Parathyroid adenoma (tissue), 2 donors: ENCODE data around the gene SENP8.

Experiments
- H2AFZ ChIP-seq: fragments of 300-600 bp; sonication (generic); one replicate; pipeline ENCODE4 v1.7.0; 2017; ENCODE audit warnings: antibody characterized with exemption, mild to moderate bottlenecking
- H3K27ac ChIP-seq: fragments of 300-600 bp; sonication (generic); one replicate; pipeline ENCODE4 v1.7.0; 2017
- H3K27me3 ChIP-seq: fragments of 300-600 bp; sonication (generic); one replicate; pipeline ENCODE4 v1.7.0; 2017; ENCODE audit warnings: low read length; ENCODE audit not compliant: control insufficient read depth, insufficient read depth
- H3K36me3 ChIP-seq: fragments of 300-600 bp; sonication (generic); one replicate; pipeline ENCODE4 v1.7.0; 2017; ENCODE audit warnings: low read length; ENCODE audit not compliant: control insufficient read depth, insufficient read depth
- H3K4me1 ChIP-seq: fragments of 300-600 bp; sonication (generic); one replicate; pipeline ENCODE4 v1.7.0; 2017; ENCODE audit warnings: control low read depth
- H3K4me2 ChIP-seq: fragments of 300-600 bp; sonication (generic); one replicate; pipeline ENCODE4 v1.7.0; 2017; ENCODE audit warnings: low read length
- H3K4me3 ChIP-seq: fragments of 300-600 bp; sonication (generic); one replicate; pipeline ENCODE4 v1.7.0; 2017; ENCODE audit warnings: low read depth, low read length
- H3K79me2 ChIP-seq: fragments of 300-600 bp; sonication (generic); one replicate; pipeline ENCODE4 v1.7.0; 2017; ENCODE audit warnings: control low read depth
- H3K9ac ChIP-seq: fragments of 300-600 bp; sonication (generic); one replicate; pipeline ENCODE4 v1.7.0; 2017; ENCODE audit warnings: mild to moderate bottlenecking
- H3K9me3 ChIP-seq: fragments of 300-600 bp; sonication (generic); one replicate; pipeline ENCODE4 v1.7.0; 2017; ENCODE audit warnings: low read length; ENCODE audit not compliant: control insufficient read depth
- TF ChIP-seq, protein P1 (sequence below): fragments of 300-600 bp; sonication (generic); IDR thresholded peaks from one replicate; pipeline ENCODE4 v1.7.0; 2017; ENCODE audit warnings: antibody characterized with exemption, mild to moderate bottlenecking
- donor health status: primary hyperparathyroidism.

Gene SENP8

DNA sequence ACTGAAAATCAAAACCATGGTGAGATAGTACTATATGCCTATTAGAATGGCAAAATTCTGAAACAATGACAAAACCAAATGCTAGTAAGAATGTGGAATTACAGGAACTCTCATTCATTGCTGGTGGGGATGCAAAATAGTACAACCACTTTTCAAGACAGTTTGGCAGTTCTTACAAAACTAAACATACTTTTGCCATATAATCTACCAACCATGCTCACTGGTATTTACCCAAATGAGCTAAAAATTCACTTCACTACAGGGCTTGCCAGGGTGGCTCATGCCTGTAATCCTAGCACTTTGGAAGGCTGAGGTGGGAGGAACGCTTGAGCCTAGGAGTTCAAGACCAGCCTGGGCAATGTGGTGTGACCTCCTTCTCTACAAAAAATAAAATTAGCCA lies 40.3 kb upstream of the SENP8 start:
- no peaks in the 10 kb centered on the region for H3K9me3 ChIP-seq
- no peak overlapping the region for H3K9ac ChIP-seq
- H3K36me3 ChIP-seq, result no peaks in the 10 kb centered on the region
- H3K4me3 ChIP-seq, result no peak overlapping the region
- no peaks in the 10 kb centered on the region for H3K27me3 ChIP-seq
- H3K27ac ChIP-seq, result no peak overlapping the region
- H2AFZ ChIP-seq, result no peak overlapping the region
- no peak overlapping the region for H3K4me2 ChIP-seq
- H3K79me2 ChIP-seq, result no peaks in the 10 kb centered on the region
- no peaks in the 10 kb centered on the region for H3K4me1 ChIP-seq
- TF ChIP-seq, protein P1, sequence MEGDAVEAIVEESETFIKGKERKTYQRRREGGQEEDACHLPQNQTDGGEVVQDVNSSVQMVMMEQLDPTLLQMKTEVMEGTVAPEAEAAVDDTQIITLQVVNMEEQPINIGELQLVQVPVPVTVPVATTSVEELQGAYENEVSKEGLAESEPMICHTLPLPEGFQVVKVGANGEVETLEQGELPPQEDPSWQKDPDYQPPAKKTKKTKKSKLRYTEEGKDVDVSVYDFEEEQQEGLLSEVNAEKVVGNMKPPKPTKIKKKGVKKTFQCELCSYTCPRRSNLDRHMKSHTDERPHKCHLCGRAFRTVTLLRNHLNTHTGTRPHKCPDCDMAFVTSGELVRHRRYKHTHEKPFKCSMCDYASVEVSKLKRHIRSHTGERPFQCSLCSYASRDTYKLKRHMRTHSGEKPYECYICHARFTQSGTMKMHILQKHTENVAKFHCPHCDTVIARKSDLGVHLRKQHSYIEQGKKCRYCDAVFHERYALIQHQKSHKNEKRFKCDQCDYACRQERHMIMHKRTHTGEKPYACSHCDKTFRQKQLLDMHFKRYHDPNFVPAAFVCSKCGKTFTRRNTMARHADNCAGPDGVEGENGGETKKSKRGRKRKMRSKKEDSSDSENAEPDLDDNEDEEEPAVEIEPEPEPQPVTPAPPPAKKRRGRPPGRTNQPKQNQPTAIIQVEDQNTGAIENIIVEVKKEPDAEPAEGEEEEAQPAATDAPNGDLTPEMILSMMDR, result no peak

DNA sequence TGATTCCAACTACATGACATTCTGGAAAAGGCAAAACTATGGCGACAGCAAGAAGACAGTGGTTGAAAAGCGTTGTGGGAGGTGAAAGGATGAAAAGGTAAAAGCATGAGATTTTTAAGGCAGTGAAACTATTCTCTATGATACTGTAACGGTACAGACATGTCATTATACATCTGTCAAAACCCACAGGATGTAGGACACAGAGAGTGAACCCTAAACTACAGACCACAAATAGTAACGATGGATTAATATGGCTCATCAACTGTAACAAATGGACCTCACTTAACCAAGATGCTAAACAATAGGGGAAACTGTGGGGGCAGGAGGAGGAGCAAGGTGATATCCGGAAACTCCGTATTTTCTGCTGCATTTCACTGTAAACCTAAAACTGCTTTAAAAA lies 39.3 kb upstream of the SENP8 start:
- TF ChIP-seq, protein P1, result no peak
- H3K9me3 ChIP-seq, result no peaks in the 10 kb centered on the region
- no peaks in the 10 kb centered on the region for H3K4me1 ChIP-seq
- H3K9ac ChIP-seq, result no peak overlapping the region
- H3K4me2 ChIP-seq, result no peak overlapping the region
- no peaks in the 10 kb centered on the region for H3K27me3 ChIP-seq
- no peaks in the 10 kb centered on the region for H3K79me2 ChIP-seq
- no peaks in the 10 kb centered on the region for H3K36me3 ChIP-seq
- H3K27ac ChIP-seq, result no peak overlapping the region
- no peak overlapping the region for H3K4me3 ChIP-seq
- no peak overlapping the region for H2AFZ ChIP-seq

DNA sequence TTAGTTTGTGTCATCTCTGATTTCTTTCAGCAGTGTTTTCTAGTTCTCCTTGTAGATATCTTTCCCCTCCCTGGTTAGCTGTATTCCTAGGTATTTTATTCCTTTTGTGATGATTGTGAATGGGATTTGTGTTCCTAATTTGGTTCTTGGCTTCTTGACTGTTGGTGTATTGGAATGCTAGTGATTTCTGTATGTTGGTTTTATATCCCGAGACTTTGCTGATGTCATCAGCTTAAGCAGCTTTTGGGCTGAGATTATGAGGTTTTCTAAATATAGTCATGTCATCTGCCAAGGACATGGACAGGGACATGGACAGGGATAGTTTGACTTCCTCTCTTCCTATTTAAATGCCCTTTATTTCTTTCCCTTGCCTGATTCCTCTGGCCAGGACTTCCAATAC lies 36.0 kb upstream of the SENP8 start:
- H3K4me1 ChIP-seq, result no peaks in the 10 kb centered on the region
- H3K79me2 ChIP-seq, result no peaks in the 10 kb centered on the region

DNA sequence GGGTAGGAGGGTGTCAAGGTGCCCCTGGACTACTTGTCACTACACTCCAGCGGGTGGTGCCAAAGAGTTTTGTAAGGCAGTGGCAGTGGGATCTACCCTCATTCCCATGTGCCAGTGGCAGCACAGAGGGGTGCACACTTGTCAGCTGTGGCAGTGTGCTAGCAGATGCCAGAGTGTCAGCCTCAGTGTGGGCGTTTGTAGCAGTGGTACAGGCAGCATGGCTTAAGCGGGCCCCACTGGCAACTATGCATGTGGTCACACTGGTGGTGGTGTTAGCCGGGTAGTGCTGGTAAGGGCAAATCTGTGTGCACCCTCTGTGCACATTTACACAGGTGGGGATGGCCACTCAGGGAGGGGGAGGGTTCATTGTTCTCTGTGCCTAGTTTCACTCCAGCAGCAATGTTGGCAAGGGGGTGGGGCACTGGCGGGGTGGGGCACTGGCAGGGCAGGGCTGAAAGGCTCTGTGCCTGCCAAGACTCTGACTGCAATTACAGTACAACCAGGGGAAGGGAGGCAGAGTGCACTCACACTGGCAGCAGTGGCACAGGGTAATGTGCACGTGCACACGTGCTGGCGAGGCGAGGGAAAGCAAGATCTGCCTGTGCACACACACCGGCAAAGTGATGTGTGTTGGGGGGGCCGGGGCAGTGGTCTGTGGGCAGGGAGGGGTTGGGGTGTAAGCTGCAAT lies 32.0 kb upstream of the SENP8 start:
- Histone ChIP-seq H3K4me3 (no peak overlapping the region), H2AFZ (no peak overlapping the region), H3K27ac (no peak overlapping the region), H3K36me3 (no peaks in the 10 kb centered on the region), H3K9me3 (no peaks in the 10 kb centered on the region), H3K9ac (no peak overlapping the region), H3K4me1 (no peaks in the 10 kb centered on the region), H3K79me2 (no peaks in the 10 kb centered on the region), H3K4me2 (no peak overlapping the region), H3K27me3 (no peaks in the 10 kb centered on the region)
- TF ChIP-seq, protein P1, result no peak

More for the DNA sequence above, 36.0 kb upstream of the SENP8 start:
- Histone ChIP-seq H3K36me3 (no peaks in the 10 kb centered on the region), H3K4me2 (no peak overlapping the region), H3K27me3 (no peaks in the 10 kb centered on the region), H3K9me3 (no peaks in the 10 kb centered on the region), H2AFZ (no peak overlapping the region), H3K27ac (no peak overlapping the region), H3K9ac (no peak overlapping the region), H3K4me3 (no peak overlapping the region)
- TF ChIP-seq, protein P1, result no peak
